ENCODE measurements around the gene SYPL1. TPM values are rescaled to one million over a fixed set of nuclear protein-coding genes. Genes with fewer than 3 reads are reported as not detected.

The SYPL1 gene
- total RNA-seq, 1 donor from 2014 or later = 48.8 TPM

GRCh38 chr7:106062521-106062931 lies 49.6 kb downstream of the SYPL1 start:
- no peak overlapping the region for H3K4me3 ChIP-seq
- H2AFZ ChIP-seq (replicated peaks) = no peak overlapping the region
- H3F3A ChIP-seq (ENCODE audit: low read depth) = peaks cover 11% of the 10 kb centered on the region
- H3K9ac ChIP-seq = no peak overlapping the region
- peaks cover 9% of the 10 kb centered on the region for H3K27me3 Mint-ChIP-seq (ENCODE audit: insufficient read depth, low read depth)
- H3K27me3 ChIP-seq = no peaks in the 10 kb centered on the region
- H3K9me3 ChIP-seq (ENCODE audit: low read depth) = no peaks in the 10 kb centered on the region
- H4K20me1 ChIP-seq (ENCODE audit: low read depth) = no peaks in the 10 kb centered on the region
- no peaks in the 10 kb centered on the region for H3K79me2 ChIP-seq (ENCODE audit: low read depth)
- TF ChIP-seq CTCF (IDR thresholded peaks at IDR 0.05) (no peak), EZH2 (IDR thresholded peaks at IDR 0.05) (no peak), EZH2phosphoT487 (IDR thresholded peaks at IDR 0.05) (no peak)
- H3K4me1 ChIP-seq = peaks cover 39% of the 10 kb centered on the region
- DNase-seq (ENCODE audit: low spot score) = no peak
- no peaks in the 10 kb centered on the region for H3K36me3 ChIP-seq
- H3K27ac ChIP-seq = no peak overlapping the region
- no peak overlapping the region for H3K27ac Mint-ChIP-seq
- peaks cover 65% of the 10 kb centered on the region for H3K4me1 Mint-ChIP-seq
- no peaks in the 10 kb centered on the region for H3K36me3 Mint-ChIP-seq
- no peak overlapping the region for H3K4me2 ChIP-seq
- peaks cover 15% of the 10 kb centered on the region for H3K9me3 Mint-ChIP-seq
- H3K4me3 Mint-ChIP-seq = no peak overlapping the region

- H3F3A ChIP-seq (ENCODE audit: low read depth) = peaks cover 11% of the 10 kb centered on the region
- no peak overlapping the region for H3K4me2 ChIP-seq
- peaks cover 39% of the 10 kb centered on the region for H3K4me1 ChIP-seq
- H3K9ac ChIP-seq = no peak overlapping the region
- no peak overlapping the region for H3K4me3 Mint-ChIP-seq
- H3K4me1 Mint-ChIP-seq = peaks cover 68% of the 10 kb centered on the region
- no peak overlapping the region for H3K27ac Mint-ChIP-seq
- no peaks in the 10 kb centered on the region for H3K9me3 ChIP-seq (ENCODE audit: low read depth)
- no peaks in the 10 kb centered on the region for H3K36me3 Mint-ChIP-seq
- H3K36me3 ChIP-seq = no peaks in the 10 kb centered on the region
- peaks cover 9% of the 10 kb centered on the region for H3K27me3 Mint-ChIP-seq (ENCODE audit: insufficient read depth, low read depth)
- no peaks in the 10 kb centered on the region for H4K20me1 ChIP-seq (ENCODE audit: low read depth)
- no peak overlapping the region for H3K27ac ChIP-seq
- peaks cover 15% of the 10 kb centered on the region for H3K9me3 Mint-ChIP-seq
- H2AFZ ChIP-seq (replicated peaks) = no peak overlapping the region
- H3K4me3 ChIP-seq = no peak overlapping the region
- H3K27me3 ChIP-seq = no peaks in the 10 kb centered on the region
- no peak for TF ChIP-seq CTCF (IDR thresholded peaks at IDR 0.05)
- no peak for TF ChIP-seq EZH2phosphoT487 (IDR thresholded peaks at IDR 0.05)
- no peak for TF ChIP-seq EZH2 (IDR thresholded peaks at IDR 0.05)
- no peaks in the 10 kb centered on the region for H3K79me2 ChIP-seq (ENCODE audit: low read depth)
- DNase-seq (ENCODE audit: low spot score) = no peak
These were observed 50.1 kb downstream of the SYPL1 start for GRCh38 chr7:106062006-106062405.

- no peak overlapping the region for H3K4me3 Mint-ChIP-seq
- H3K27me3 Mint-ChIP-seq (ENCODE audit: insufficient read depth, low read depth) = peaks cover 13% of the 10 kb centered on the region
- peak overlapping the region; percentile 22 for H3K27ac Mint-ChIP-seq
- Histone ChIP-seq H3K79me2 (ENCODE audit: low read depth) (no peaks in the 10 kb centered on the region), H4K20me1 (ENCODE audit: low read depth) (no peaks in the 10 kb centered on the region), H3K36me3 (no peaks in the 10 kb centered on the region), H3K4me3 (no peak overlapping the region), H3F3A (ENCODE audit: low read depth) (peaks cover 11% of the 10 kb centered on the region), H3K4me2 (no peak overlapping the region), H3K27me3 (no peaks in the 10 kb centered on the region), H3K4me1 (peaks cover 38% of the 10 kb centered on the region), H3K27ac (no peak overlapping the region), H2AFZ (replicated peaks) (no peak overlapping the region), H3K9me3 (ENCODE audit: low read depth) (no peaks in the 10 kb centered on the region), H3K9ac (no peak overlapping the region)
- peaks cover 15% of the 10 kb centered on the region for H3K9me3 Mint-ChIP-seq
- DNase-seq (ENCODE audit: low spot score) = no peak
- TF ChIP-seq EZH2 (IDR thresholded peaks at IDR 0.05) (no peak), EZH2phosphoT487 (IDR thresholded peaks at IDR 0.05) (no peak), CTCF (IDR thresholded peaks at IDR 0.05) (no peak)
- H3K4me1 Mint-ChIP-seq = peaks cover 68% of the 10 kb centered on the region
- H3K36me3 Mint-ChIP-seq = no peaks in the 10 kb centered on the region
These were observed 50.7 kb downstream of the SYPL1 start for GRCh38 chr7:106061301-106061979.
